ENCODE results near the gene C14orf119.

- TF ChIP-seq CTCF (IDR thresholded peaks at IDR 0.05) = no peak
- no peak for TF ChIP-seq POLR2A (IDR thresholded peaks at IDR 0.05)
These were observed 32.6 kb downstream of the C14orf119 start for GRCh38 chr14:23127861-23128260.
